GM12892 (cell line): ENCODE measurements around the gene MICAL3.

Experiments
- POLR2A ChIP-seq: IDR thresholded peaks from 2 replicates; pipeline ENCODE4 v1.6.1; 2011; ENCODE audit warnings: low read depth, low read length, control low read depth
- POLR2AphosphoS5 ChIP-seq: IDR thresholded peaks from 2 replicates; pipeline ENCODE4 v1.6.1; 2011; ENCODE audit warnings: low read depth, low read length, control low read depth

GRCh38 chr22:17961446-17961729, 63.0 kb downstream of the MICAL3 start:
- TF ChIP-seq POLR2A (no peak), POLR2AphosphoS5 (no peak)
